CD4-positive, alpha-beta T cell treated with Interleukin-2 at 100 ng/mL for 4 hours (primary cell): ENCODE measurements around the gene GPR137C.
"Not testable (repeated sequence)": the region's sequence is repeated elsewhere in the genome, so short reads cannot be mapped to it uniquely, and the experiment has no call there.

Experiments
- DNase-seq: peaks from one replicate; pipeline ENCODE4 v3.0.0-alpha.2; 2020; ENCODE audit warnings: low spot score

Gene GPR137C

DNA sequence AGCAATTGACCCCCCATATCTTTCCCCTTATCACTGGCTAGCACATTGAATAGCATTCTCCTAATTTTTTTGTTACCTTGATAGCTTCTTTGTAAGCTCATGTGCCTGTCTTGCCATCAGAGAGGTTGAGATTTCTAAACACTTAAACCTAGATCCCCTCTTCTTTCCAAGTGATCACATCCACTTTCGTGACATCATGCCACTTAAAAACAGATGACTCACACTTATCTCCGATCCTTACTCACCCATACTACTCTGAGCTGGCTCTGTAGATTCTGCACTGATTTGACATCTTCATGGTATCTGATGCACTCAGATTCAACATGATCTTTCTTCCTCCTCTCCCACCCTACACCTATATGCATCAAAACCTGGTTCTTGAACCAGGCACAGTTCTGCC is 10.5 kb downstream of the GPR137C start:
- DNase-seq: no peak

DNA sequence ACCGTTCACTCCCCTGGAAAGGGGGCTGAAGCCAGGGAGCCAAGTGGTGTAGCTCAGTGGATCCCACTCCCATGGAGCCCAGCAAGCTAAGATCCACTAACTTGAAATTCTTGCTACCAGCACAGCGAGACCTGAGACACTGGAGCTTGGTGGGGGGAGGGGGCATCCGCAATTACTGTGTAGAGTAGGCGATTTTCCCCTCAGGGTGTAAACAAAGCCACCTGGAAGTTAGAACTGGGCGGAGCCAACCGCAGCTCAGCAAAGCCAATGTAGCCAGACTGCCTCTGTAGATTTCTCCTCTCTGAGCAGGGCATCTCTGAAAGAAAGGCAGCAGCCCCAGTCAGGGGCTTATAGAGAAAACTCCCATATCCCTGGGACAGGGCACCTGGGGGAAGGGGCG is 15.8 kb downstream of the GPR137C start:
- DNase-seq: not testable (repeated sequence)

DNA sequence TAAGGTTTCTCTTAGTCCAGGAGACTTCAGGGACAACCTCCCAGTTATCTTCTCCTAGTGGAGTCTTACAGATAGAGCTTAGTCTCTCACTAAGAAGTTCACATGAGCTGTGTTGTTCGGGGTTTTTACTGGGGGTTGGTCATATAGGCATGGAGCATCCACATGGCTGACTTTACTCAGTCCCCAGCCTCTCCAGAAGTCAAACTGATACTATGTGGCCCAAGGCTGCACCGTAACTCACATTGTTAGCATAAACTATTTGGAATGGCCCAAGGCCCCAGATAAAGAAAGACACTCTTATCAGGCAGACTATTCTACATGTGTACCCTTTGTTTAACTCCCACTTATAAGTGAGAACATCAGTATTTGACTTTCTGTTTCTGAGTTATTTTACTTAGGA is 23.2 kb downstream of the GPR137C start:
- DNase-seq: no peak

DNA sequence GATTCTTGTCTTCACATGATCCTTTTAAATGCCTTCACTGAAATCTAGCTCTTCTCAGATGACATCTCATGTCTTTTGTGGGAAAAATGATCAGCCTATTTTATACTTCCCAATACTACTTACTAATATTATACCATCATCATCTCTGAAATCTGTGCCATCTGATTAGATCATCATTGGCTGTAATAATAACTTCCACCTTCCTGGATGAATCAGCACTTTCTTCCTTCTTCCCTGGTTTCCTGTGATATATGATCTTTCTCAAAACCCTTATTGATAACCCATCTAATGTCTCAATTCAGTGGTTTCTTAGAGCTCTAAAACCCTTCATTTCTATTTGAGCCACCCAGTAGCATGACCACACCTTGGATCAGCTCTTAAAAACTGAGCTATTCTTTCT is 30.9 kb downstream of the GPR137C start:
- DNase-seq: no peak

DNA sequence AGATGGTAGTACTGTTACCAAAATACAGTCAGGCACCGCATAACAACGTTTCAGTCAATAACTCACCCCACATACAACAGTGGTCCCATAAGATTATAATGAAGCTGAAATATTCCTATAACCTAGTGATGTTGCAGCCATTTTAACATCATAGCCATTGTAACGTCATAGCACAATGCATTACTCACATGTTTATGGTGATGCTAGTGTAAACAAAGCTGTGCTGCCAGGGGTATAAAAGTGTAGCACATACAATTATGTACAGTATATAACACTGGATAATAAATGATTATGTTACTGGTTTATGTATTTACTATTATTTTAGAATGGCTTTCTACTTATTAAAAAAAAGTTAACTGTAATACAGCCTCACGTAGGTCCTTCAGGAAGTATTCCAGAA is 37.0 kb downstream of the GPR137C start:
- DNase-seq: no peak

DNA sequence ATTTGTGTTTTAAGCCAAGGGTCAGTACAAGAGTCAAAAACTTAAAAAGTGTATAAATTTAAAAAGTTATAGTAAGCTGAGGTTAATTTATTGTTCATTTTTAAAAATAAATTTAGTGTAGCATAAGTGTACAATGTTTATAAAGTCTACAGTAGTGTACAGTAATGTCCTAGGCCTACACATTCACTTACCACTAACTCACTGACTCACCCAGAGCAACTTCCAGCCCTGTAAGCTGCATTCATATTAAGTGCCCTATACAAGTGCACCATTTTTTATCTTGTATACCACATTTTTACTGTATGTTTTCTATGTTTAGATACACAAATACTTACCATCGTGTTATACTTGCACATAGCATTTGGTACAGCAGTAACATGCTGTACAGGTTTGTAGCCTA is 37.7 kb downstream of the GPR137C start:
- no peak for DNase-seq

DNA sequence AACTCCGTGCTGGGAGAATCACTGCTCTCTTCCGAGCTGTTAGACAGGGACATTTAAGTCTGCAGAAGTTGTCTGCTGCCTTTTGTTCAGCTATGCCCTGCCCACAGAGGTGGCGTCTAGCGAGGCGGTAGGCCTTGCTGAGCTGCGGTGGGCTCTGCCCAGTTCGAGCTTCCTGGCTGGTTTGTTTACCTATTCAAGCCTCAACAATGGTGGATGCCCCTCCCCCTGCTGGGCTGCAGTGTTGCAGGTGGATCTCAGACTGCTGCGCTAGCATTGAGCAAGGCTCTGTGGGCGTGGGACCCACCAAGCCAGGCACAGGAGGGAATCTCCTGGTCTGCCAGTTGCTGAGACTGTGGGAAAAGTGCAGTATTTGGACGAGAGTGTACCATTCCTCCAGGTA is 43.7 kb downstream of the GPR137C start:
- DNase-seq: no peak

DNA sequence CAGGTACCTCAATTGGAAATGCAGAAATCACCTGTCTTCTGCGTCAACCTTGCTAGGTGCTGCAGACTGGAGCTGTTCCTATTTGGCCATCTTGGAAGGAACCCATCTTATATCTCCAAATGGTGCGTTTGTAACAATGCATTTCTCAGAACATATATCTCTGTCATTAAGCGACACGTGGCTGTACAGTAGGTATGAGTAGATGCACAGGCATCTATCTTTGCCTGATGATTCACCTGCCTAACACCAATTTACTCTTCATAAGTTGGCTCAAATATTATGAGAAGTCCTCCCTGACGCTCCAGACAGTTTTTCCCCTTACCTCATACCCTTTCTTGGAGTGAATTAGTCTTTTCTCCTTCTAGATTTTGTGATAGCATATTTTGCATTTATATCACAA is 44.2 kb downstream of the GPR137C start:
- no peak for DNase-seq

DNA sequence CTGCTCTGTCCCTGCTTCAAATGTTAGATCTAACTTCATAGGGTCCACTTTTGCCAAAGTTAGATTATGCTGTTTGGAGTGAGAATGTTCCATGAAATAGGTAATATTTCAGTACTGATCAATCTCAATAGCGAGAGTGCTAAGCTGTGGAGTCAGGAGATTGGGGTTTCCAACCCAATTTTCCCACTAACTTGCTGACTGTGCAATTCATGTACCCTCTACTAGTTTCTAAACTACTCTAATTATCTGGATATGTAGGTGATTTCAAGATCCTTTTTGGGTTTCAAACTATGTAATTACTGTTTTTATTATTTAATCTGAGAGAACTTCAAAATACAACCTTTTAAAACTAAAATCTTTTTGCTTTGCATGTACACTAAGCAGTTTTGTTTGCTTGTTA is 45.9 kb downstream of the GPR137C start:
- DNase-seq: no peak

DNA sequence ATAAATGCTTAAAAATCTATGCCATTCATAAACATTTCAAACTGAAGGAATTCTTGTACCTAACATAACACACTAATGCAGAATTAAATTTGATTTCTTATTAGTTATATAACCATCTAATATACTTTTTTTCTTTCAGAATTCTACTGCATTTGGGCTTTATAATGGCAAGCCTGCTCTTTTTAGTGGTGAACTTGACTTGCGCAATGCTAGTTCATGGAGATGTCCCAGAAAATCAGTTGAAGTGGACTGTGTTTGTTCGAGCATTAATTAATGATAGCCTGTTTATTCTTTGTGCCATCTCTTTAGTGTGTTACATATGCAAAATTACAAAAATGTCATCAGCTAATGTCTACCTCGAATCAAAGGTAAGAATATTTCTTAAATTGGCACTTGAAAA is 47.3 kb downstream of the GPR137C start:
- no peak for DNase-seq

DNA sequence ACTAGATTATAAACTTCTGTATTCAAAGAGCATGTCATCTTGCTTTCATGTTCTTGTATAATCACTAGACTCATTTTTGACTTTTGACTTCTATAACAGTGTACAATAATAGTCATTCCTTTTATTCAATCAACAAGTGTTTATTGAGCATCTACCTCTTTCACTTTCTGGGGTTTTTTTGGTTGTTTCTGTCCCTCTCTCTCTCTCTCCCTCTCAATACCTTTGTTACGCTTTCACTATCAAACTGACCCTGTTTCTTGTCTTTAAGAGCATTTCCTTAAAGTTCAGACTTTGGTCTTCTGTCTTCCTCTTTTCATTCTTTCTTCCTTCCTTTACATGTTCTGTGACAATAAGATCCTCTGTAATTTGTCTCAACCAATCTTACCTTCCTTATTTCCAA is 49.5 kb downstream of the GPR137C start:
- no peak for DNase-seq

DNA sequence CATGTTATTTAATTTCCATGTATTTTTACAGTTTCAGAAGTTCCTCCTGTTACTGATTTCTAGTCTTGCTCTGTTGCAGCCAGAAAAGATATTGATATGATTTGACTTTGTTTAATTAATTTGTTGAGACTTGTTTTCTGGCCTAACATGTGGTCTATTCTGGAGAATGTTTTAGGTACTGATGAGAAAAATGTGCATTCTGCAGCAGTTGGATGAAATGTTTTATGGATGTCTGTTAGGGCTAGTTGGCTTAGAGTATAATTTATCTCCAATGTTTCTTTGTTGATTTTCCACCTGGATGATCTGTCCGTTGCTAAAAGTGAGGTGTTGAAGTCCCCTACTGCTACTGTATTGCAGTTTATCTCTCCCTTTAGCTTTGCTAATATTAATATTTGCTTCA is 54.4 kb downstream of the GPR137C start:
- no peak for DNase-seq

DNA sequence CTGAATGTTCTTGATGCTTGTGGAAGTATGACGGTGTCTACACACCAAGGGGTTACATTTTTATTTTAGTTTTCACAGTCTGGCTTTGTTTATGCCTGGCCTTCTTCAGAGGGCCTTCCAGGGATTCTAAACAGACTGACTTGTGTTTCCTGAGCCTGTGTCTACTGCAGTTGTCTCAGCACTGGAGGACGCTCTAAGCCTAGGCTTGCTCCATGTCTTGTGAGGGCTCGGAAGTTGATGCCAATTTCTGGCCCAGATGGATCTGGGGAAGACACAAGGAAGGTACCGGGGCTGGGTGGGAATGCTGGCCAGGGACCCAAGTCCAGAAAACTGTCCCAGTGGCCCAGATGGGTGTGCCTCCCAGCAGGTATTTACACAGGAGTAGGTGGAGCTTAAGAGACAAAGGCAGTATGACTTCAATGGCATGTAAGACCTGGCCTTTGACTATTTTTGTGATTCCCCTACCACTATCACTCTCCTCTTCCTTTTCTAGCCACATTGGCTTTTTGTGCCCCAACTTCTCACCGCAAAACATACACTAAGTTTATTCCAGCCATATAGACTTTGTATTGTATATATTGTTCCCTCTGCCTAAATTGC is 56.9 kb downstream of the GPR137C start:
- DNase-seq: no peak

DNA sequence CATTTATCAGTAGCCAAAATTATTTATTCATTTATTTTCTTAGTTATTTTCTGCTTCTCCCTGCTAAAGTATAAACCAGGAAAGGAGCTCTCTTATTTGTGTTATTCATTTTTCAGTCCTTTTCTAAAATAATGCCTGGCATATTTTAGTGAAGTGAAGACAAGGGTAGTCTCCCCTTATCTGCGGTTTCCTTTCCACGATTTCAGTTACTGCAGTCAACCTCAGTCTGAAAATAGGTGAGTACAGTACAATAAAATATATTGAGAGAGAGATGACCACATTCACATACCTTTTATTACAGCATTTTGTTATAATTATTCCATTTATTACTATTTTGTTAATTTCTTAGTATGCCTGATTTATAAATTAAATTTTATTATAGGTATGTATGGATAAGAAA is 57.6 kb downstream of the GPR137C start:
- no peak for DNase-seq

DNA sequence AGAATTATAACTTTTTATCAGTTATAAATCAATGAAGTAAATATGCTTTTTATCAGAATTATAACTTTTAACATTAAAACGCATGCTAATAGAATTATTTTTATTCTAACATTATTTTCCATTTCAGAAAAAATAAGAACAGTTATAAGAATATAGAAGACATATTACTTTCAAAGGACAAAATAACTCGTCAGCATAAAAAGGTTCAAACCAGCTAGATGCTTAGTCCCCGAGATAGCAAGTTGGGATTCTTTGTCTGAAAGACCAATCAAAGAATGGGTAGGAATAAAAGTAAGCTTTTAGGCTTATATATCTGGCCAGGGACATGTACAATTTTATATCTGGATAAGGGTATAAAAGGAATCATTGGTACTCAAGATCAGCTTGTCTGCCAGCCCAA is 66.0 kb downstream of the GPR137C start:
- no peak for DNase-seq

DNA sequence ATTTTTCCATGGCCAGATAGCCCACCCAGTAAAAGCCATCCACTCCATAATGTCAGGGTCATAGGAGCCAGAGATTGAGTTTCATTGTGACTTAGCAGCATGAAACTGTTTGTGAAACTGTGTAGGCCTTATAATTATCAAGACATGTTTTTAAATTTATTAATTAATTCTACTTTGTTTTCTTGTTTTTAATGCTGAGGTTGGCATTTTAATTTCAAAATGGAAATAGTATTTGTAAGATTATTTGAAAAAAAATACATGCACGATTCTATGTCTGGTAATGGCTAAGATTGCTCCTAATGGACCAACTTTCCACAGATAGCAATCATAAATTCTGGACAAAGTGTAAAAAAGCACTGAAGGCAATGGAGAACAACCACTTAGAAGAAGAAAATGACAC is 67.1 kb downstream of the GPR137C start:
- DNase-seq: no peak

DNA sequence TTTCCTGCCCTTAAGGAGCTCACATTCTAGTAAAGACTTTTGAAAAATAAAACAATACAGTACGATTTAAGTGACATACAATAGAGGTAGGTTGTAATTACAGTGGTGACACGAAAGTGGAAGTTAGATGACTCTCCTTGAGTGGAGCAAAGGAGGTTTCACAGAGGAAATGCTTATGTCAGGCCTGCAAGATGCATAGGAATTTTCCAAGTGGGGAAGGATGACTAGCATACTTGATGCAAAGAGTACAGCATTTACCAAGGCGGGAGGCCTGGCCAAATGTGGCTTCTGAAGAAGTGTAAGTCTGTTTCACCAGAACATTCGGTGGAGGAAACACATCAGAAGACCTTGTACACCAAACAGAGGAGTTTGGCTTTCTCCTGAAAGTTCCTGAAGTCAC is 87.5 kb downstream of the GPR137C start:
- no peak for DNase-seq

DNA sequence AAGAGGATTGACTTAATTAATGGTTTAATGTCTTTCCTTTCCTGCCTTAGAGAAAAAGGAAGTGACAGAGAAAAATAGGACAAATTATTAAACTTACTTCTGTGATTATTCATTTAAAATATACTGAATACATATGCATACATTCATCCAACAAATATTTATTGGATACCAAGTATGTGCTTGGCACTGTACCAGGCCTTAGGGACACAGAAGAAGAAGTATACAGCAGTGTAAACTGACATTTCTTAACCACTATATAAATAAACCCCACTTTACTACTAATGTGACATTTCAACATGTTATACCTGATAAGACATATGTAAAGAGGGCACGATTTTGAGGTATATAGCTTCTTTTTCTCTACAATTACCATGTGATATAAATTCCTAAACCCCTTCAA is 89.1 kb downstream of the GPR137C start:
- no peak for DNase-seq

DNA sequence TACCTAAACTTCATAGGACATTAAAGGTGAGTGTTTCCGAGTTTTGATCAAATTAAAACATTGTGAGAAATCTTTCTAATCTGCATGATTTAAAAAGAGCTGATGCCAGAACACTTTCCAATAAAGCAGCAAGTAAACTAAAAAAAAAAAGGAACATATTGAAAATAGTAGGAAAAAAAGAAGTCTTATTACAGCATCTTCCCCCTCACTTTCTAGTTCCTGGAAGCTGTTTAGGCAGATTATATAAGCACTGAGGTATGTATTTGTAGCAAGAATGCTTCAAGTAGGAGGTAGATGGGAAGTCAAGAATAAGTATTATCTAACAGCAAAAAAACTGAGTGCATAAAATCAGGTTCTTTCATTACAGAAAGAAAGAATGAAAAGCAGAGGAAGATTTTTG is 96.9 kb downstream of the GPR137C start:
- DNase-seq: no peak

DNA sequence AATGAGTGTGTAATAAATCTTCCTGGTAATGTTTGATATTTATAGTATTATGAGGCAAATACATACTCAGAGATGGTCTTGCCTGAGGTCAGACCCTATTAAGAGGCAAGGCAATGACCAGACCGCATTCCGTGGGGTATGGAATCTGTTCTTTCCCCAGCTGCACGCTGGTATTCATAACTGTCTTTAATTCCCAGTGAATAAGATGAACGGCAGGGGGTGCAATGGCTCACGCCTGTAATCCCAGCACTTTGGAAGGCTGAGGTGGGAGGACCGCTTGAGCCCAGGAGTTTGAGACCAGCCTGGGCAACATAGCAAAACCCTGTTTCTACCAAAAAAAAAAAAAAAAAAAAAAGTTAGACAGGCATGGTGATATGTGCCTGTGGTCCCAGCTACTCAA is 98.1 kb downstream of the GPR137C start:
- no peak for DNase-seq

DNA sequence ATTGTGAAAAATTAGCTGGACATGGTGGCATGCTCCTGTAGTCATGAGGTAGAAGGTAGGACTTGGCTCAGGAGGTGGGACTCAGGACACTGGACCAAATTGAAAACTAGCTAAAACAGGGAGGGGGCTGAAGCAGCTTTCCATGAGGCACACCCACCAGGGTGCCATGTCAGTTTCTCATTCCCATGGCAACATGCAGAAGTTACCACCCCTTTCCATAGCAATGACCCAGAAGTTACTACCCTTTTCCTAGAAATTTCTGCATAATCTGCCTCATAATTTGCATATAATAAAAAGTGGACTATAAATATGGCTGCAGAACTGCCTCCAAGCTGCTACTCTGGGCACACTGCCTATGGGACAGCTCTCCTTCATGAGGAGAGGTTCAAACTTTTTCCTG is 104.3 kb downstream of the GPR137C start:
- no peak for DNase-seq

DNA sequence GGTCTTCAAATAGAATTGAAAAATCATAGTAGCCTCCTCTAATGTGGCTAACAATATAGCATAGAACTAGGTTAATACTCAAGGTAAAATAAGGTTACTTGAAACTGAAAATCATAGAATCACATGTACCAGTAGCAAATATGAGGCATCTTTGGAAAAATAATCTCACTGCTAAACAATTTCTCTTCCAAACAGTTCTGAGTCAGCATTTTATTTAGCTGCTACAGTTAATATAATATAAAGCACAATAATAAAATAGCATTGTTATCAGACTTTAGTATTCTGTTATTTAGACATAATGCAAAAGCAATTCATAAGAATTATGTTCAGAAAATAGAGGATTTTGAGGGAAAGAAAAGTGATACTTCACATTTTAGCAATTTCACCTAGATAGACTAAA is 107.7 kb downstream of the GPR137C start:
- DNase-seq: no peak

DNA sequence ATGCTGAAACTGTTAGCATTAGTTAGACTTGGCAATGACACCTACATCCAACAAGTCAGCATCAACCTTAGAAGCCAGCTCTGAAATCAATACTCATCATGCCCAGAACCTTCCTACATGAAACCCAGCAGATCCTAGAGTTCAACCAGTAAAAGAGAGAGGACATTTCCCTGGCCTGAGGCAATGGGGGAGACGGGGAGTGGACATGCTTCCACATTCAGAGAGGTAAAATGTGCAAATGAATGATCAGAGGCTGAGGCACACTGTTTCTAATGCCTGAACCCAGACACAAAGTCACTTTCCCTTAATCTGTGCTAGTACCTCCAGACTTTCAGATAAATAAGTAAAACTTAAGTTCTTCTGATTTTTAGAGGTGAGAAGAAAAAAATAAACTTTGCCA is 108.2 kb downstream of the GPR137C start:
- DNase-seq: no peak

DNA sequence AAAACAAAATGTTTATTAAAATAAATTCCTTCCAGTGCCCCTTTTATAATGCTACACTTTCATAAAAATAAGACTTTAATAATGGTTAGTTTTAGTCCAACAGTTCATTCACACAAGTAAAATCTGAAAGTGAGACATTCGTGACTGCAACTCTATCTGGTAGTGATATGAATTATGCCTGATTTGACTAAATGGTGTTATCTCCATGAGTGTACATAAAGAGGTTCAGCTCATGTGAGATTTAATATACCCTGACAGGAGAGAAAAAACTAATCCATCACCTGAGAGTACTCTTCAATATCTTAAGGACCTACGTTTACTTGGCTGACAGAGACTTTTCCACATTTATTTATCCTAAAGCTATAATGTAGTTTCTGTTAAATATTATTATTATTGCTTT is 108.7 kb downstream of the GPR137C start:
- DNase-seq: no peak

DNA sequence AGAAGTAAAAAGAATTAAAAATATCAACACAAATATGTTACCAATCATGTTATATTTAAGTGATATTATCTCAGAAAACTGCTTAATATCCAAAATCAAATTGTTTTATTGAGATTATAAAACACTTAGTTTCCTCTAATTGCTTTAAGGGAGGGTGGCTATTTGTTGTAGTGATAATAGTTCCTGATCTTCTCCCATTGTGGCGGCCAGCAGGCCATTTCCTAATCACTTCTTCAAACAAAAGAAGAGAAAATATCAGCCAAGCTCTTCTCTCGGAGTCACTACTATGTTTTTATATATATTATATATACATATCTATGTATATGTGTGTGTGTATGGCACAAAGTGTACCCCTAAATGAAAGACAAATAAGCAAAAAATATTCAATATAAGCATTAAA is 111.2 kb downstream of the GPR137C start:
- DNase-seq: no peak
